ENCODE measurements around the gene GNL2. TPM values are rescaled to one million over a fixed set of nuclear protein-coding genes. Genes with fewer than 3 reads are reported as not detected.
"Not testable (repeated sequence)": the region's sequence is repeated elsewhere in the genome, so short reads cannot be mapped to it uniquely, and the experiment has no call there.

Gene GNL2
- total RNA-seq, 1 experiment from 2014 or later, result 51.9 TPM

DNA sequence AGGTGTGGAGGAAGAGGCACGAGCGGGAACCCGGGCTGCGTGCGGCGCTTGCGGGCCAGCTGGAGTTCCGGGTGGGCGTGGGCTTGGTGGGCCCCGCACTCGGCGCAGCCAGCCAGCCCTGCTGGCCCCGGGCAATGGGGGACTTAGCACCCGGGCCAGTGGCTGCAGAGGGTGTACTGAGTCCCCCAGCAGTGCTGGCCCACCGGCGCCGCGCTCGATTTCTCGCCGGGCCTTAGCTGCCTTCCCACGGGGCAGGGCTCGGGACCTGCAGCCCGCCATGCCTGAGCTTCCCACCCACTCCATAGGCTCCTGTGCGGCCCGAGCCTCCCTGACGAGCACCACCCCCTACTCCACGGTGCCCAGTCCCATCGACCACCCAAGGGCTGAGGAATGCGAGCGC is 77.5 kb downstream of the GNL2 start:
- H3K36me3 ChIP-seq (ENCODE audit: low read depth); H3K9me2 ChIP-seq (ENCODE audit: insufficient read depth); H3K27me3 ChIP-seq (ENCODE audit: insufficient read depth, low read depth); DNase-seq; H3K79me2 ChIP-seq (ENCODE audit: low read depth); intact Hi-C loops (cut with micrococcal nuclease; ENCODE audit: unreplicated experiment); H3K27ac ChIP-seq; H3K4me2 ChIP-seq; BruUV-seq (replicated peaks); H2AFZ ChIP-seq; H3K4me3 ChIP-seq; CTCF ChIA-PET; H3K9me3 ChIP-seq (ENCODE audit: insufficient read depth, low read depth); H4K20me1 ChIP-seq (ENCODE audit: insufficient read depth); POLR2A ChIA-PET (ENCODE audit: unreplicated experiment): not testable (repeated sequence)
- Histone ChIP-seq H3F3A (ENCODE audit: insufficient read depth, low read depth) (peaks cover 17% of the 10 kb centered on the region; the same call in 1 of the 2 replicates), H3K4me1 (replicated peaks; ENCODE audit: insufficient read depth) (peaks cover 14% of the 10 kb centered on the region)

DNA sequence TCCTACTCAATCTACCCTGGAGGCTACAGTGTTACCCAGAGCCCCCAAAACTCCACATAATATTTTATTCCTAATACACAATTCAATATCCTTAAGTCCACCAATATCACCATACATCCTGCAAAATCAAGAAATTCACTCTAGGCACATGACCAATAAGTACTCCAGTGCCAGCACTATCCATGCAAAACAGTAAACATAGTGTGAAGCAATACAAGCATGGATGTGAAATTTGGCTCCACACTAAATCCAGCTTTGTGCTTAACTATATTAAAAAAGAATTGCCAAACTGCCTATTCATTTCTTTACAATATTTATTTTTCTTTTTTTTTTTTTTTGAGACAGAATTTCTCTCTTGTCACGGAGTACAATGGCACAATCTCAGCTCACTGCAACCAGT is 78.2 kb downstream of the GNL2 start:
- no peak overlapping the region for H2AFZ ChIP-seq
- peaks cover 17% of the 10 kb centered on the region for H3K4me1 ChIP-seq (replicated peaks; ENCODE audit: insufficient read depth)
- H3K79me2 ChIP-seq (ENCODE audit: low read depth), result peaks cover 16% of the 10 kb centered on the region
- intact Hi-C loops (cut with micrococcal nuclease; ENCODE audit: unreplicated experiment), result no loop called here
- no peaks in the 10 kb centered on the region for H3K27me3 ChIP-seq (ENCODE audit: insufficient read depth, low read depth)
- no peaks in the 10 kb centered on the region for H3K9me2 ChIP-seq (ENCODE audit: insufficient read depth)
- no peaks in the 10 kb centered on the region for H3K36me3 ChIP-seq (ENCODE audit: low read depth)
- TF ChIP-seq, protein P1, sequence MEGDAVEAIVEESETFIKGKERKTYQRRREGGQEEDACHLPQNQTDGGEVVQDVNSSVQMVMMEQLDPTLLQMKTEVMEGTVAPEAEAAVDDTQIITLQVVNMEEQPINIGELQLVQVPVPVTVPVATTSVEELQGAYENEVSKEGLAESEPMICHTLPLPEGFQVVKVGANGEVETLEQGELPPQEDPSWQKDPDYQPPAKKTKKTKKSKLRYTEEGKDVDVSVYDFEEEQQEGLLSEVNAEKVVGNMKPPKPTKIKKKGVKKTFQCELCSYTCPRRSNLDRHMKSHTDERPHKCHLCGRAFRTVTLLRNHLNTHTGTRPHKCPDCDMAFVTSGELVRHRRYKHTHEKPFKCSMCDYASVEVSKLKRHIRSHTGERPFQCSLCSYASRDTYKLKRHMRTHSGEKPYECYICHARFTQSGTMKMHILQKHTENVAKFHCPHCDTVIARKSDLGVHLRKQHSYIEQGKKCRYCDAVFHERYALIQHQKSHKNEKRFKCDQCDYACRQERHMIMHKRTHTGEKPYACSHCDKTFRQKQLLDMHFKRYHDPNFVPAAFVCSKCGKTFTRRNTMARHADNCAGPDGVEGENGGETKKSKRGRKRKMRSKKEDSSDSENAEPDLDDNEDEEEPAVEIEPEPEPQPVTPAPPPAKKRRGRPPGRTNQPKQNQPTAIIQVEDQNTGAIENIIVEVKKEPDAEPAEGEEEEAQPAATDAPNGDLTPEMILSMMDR (conservative IDR thresholded peaks at IDR 0.05), result no peak
- no peak for TF ChIP-seq EZH2 (IDR thresholded peaks at IDR 0.05; ENCODE audit: low read depth)
- H3F3A ChIP-seq (ENCODE audit: insufficient read depth, low read depth), result peaks cover 17% of the 10 kb centered on the region; the same call in 1 of the 2 replicates
- ChIA-PET CTCF (no interaction called here), POLR2A (ENCODE audit: unreplicated experiment) (no interaction called here)
- H3K9me3 ChIP-seq (ENCODE audit: insufficient read depth, low read depth), result no peaks in the 10 kb centered on the region
- no peak overlapping the region for H3K4me2 ChIP-seq
- BruUV-seq (replicated peaks), result no TSS peak
- H3K27ac ChIP-seq, result no peak overlapping the region
- peaks cover 8% of the 10 kb centered on the region; the same call in 1 of the 2 replicates for H4K20me1 ChIP-seq (ENCODE audit: insufficient read depth)
- no peak for DNase-seq
- H3K4me3 ChIP-seq, result no peak overlapping the region

Other genes starting within 250 kb of the GNL2 start
- 18.7 and 18.9 TPM in 2 replicates for gene ZC3H12A, start 121.4 kb downstream of the GNL2 start, total RNA-seq (2021)
- gene MEAF6, start 81.2 kb downstream of the GNL2 start, total RNA-seq (2021), result 72.3 and 88.7 TPM in 2 replicates
- 23.5 and 32.5 TPM in 2 replicates for gene SNIP1, start 41.6 kb downstream of the GNL2 start, total RNA-seq (2021)
- gene DNALI1, start 39.0 kb downstream of the GNL2 start, total RNA-seq (2021), result not detected in 2 replicates
- not detected in 2 replicates for gene RSPO1, start 39.0 kb upstream of the GNL2 start, total RNA-seq (2021)
- gene CDCA8, start 96.6 kb upstream of the GNL2 start, total RNA-seq (2021), result 42.8 and 57.9 TPM in 2 replicates
- gene EPHA10, start 169.2 kb upstream of the GNL2 start, total RNA-seq (2021), result 7.6 and 12.1 TPM in 2 replicates
- gene MANEAL, start 197.9 kb upstream of the GNL2 start, total RNA-seq (2021), result 11.3 and 13.1 TPM in 2 replicates
- gene C1orf122, start 211.9 kb upstream of the GNL2 start, total RNA-seq (2021), result 51.8 and 75.8 TPM in 2 replicates
- gene YRDC, start 212.3 kb upstream of the GNL2 start, total RNA-seq (2021), result 13.2 and 16.0 TPM in 2 replicates

Data from PC-9 (cell line).